ENCODE data around the gene MMRN1.

DNA sequence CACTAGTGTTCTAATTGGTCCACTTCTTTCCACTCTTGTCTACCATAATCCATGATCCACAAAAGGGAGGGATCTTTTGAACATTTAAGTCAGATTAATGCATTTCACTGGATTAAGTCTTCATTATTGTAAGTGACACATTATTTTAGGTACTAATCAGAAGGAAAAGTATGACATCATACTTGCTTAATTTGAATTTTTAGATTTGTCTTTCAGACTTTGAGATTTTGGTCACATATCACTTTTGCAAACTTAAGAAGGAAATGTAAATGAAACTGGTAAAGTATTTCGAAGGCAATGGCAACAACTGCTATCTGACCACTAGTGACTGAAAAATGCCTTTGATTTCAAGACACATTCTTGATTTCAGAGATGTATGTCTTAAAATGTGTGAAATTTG is 5.2 kb downstream of the MMRN1 start:
- TF ChIP-seq, protein P1, sequence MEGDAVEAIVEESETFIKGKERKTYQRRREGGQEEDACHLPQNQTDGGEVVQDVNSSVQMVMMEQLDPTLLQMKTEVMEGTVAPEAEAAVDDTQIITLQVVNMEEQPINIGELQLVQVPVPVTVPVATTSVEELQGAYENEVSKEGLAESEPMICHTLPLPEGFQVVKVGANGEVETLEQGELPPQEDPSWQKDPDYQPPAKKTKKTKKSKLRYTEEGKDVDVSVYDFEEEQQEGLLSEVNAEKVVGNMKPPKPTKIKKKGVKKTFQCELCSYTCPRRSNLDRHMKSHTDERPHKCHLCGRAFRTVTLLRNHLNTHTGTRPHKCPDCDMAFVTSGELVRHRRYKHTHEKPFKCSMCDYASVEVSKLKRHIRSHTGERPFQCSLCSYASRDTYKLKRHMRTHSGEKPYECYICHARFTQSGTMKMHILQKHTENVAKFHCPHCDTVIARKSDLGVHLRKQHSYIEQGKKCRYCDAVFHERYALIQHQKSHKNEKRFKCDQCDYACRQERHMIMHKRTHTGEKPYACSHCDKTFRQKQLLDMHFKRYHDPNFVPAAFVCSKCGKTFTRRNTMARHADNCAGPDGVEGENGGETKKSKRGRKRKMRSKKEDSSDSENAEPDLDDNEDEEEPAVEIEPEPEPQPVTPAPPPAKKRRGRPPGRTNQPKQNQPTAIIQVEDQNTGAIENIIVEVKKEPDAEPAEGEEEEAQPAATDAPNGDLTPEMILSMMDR (IDR thresholded peaks at IDR 0.05), result no peak
- no peak for TF ChIP-seq EP300 (IDR thresholded peaks at IDR 0.05)

Measured in suprapubic skin (tissue), 3 donors.